HepG2 (cell line): ENCODE measurements around the gene CEP164. TPM values are rescaled to one million over a fixed set of nuclear protein-coding genes. Genes with fewer than 3 reads are reported as not detected.
A peak's percentile ranks its signal among the peaks of the same experiment; 100 is the strongest.

Experiments
- ETV6 ChIP-seq: sonication (generic); formaldehyde crosslinking; conservative IDR thresholded peaks from 2 replicates; pipeline ENCODE4 v1.4.0; 2020; ENCODE audit warnings: missing genetic modification reagents
- HHEX ChIP-seq: IDR thresholded peaks from 2 replicates; pipeline ENCODE4 v1.6.1; 2016; ENCODE audit warnings: control low read depth
- HNF4G ChIP-seq, 2 experiments: sonication (generic) in 1 of 2; formaldehyde crosslinking in 1 of 2; IDR thresholded peaks; 2 replicates each; pipeline versions ENCODE4 v1.4.0 to v1.6.1; 2011 to 2020; ENCODE audit warnings: borderline replicate concordance in 2 of 2, low read depth in 2 of 2, mild to moderate bottlenecking in 2 of 2, low read length in 1 of 2, missing genetic modification reagents in 1 of 2, moderate library complexity in 1 of 2
- NR1H2 ChIP-seq: sonication (generic); formaldehyde crosslinking; IDR thresholded peaks from 2 replicates; pipeline ENCODE4 v1.8.1; 2022; ENCODE audit warnings: low read depth, missing genetic modification reagents, borderline replicate concordance
- NR2F6 ChIP-seq, 2 experiments: IDR thresholded peaks; 2 replicates each; pipeline ENCODE4 v1.6.1; 2016; ENCODE audit warnings: antibody characterized with exemption in 1 of 2, mild to moderate bottlenecking in 1 of 2
- RARG ChIP-seq: sonication (generic); formaldehyde crosslinking; IDR thresholded peaks from 2 replicates; pipeline ENCODE4 v1.4.0; 2020; ENCODE audit warnings: low read depth, mild to moderate bottlenecking, missing genetic modification reagents
- RCOR2 ChIP-seq: IDR thresholded peaks from 2 replicates; pipeline ENCODE4 v1.6.1; 2016; ENCODE audit warnings: missing biosample characterization, missing genetic modification reagents
- SRF ChIP-seq: IDR thresholded peaks from 2 replicates; pipeline ENCODE4 v1.6.1; 2011; ENCODE audit warnings: mild to moderate bottlenecking, low read depth, low read length, moderate library complexity
- ZFP41 ChIP-seq: sonication (generic); formaldehyde crosslinking; IDR thresholded peaks from 2 replicates; pipeline ENCODE4 v1.4.0; 2020; ENCODE audit warnings: mild to moderate bottlenecking, missing genetic modification reagents, borderline replicate concordance
- ZMAT3 ChIP-seq: sonication (generic); formaldehyde crosslinking; conservative IDR thresholded peaks from 2 replicates; pipeline ENCODE4 v1.7.0; 2021; ENCODE audit warnings: missing genetic modification reagents
- ZNF234 ChIP-seq: sonication (generic); formaldehyde crosslinking; conservative IDR thresholded peaks from 2 replicates; pipeline ENCODE4 v1.5.1; 2020; ENCODE audit warnings: mild to moderate bottlenecking, missing genetic modification reagents
- ZNF3 ChIP-seq: IDR thresholded peaks from 2 replicates; pipeline ENCODE4 v1.7.0; 2017; ENCODE audit warnings: inconsistent platforms
- ZNF558 ChIP-seq: sonication (generic); formaldehyde crosslinking; IDR thresholded peaks from 2 replicates; pipeline ENCODE4 v1.9.0; 2022; ENCODE audit warnings: mild to moderate bottlenecking, missing genetic modification reagents, borderline replicate concordance
- ZNF615 ChIP-seq: sonication (generic); formaldehyde crosslinking; IDR thresholded peaks from 2 replicates; pipeline ENCODE4 v1.5.0; 2020; ENCODE audit warnings: mild to moderate bottlenecking, missing genetic modification reagents, borderline replicate concordance
- ZNF616 ChIP-seq: sonication (generic); formaldehyde crosslinking; IDR thresholded peaks from 2 replicates; pipeline ENCODE4 v1.5.0; 2020; ENCODE audit warnings: low read depth, mild to moderate bottlenecking, missing genetic modification reagents
- ZNF883 ChIP-seq: sonication (generic); formaldehyde crosslinking; IDR thresholded peaks from 2 replicates; pipeline ENCODE4 v1.5.1; 2020; ENCODE audit warnings: mild to moderate bottlenecking, missing genetic modification reagents; ENCODE audit errors: not compliant biosample characterization
- polyA plus RNA-seq, 8 experiments: library from polyadenylated mRNA; depleted of rRNA in 3 of 8; stranded (reverse) in 7 of 8; unstranded in 1 of 8; fragments of >200 nt; fragmentation: Illumina TruSeq in 4 of 8; extraction: Trizol in 4 of 8; gene quantifications; 2 replicates each; pipeline versions ENCODE4 v1.2.1 to v1.2.3, GENCODE V29; 2011 to 2016; ENCODE audit warnings: low read depth in 4 of 8, missing spikeins in 1 of 8, mixed read lengths in 1 of 8; ENCODE audit not compliant: insufficient read depth in 1 of 8
- total RNA-seq, 5 experiments: library from RNA; depleted of rRNA; stranded (reverse); fragments of >200 nt; fragmentation: Illumina TruSeq; extraction: Trizol; gene quantifications; 2 replicates each; pipeline ENCODE4 v1.2.3, GENCODE V29; 2016; ENCODE audit warnings: low read depth in 1 of 5
- TF ChIP-seq, protein P1 (sequence below): sonication (generic); formaldehyde crosslinking; conservative IDR thresholded peaks from 2 replicates; pipeline ENCODE4 v1.8.0; 2022; ENCODE audit warnings: mild to moderate bottlenecking, moderate library complexity, missing genetic modification reagents
- TF ChIP-seq, protein P2 (sequence below): IDR thresholded peaks from 2 replicates; pipeline ENCODE4 v1.6.1; 2016; ENCODE audit warnings: low read depth, missing genetic modification reagents, missing compliant biosample characterization
- TF ChIP-seq, protein P3 (sequence below): sonication (generic); formaldehyde crosslinking; IDR thresholded peaks from 2 replicates; pipeline ENCODE4 v1.4.0; 2020; ENCODE audit warnings: missing genetic modification reagents; ENCODE audit errors: not compliant biosample characterization
- TF ChIP-seq, protein P4 (sequence below): sonication (generic); formaldehyde crosslinking; IDR thresholded peaks from 2 replicates; pipeline ENCODE4 v1.8.0; 2022; ENCODE audit warnings: missing genetic modification reagents, mild to moderate bottlenecking, borderline replicate concordance

Gene CEP164
- total and polyA plus RNA-seq, 2 of the 13 experiments (the other 11 are each of a cell fraction or from before 2014, with no cell fraction given): 11.4 to 15.2 TPM

DNA sequence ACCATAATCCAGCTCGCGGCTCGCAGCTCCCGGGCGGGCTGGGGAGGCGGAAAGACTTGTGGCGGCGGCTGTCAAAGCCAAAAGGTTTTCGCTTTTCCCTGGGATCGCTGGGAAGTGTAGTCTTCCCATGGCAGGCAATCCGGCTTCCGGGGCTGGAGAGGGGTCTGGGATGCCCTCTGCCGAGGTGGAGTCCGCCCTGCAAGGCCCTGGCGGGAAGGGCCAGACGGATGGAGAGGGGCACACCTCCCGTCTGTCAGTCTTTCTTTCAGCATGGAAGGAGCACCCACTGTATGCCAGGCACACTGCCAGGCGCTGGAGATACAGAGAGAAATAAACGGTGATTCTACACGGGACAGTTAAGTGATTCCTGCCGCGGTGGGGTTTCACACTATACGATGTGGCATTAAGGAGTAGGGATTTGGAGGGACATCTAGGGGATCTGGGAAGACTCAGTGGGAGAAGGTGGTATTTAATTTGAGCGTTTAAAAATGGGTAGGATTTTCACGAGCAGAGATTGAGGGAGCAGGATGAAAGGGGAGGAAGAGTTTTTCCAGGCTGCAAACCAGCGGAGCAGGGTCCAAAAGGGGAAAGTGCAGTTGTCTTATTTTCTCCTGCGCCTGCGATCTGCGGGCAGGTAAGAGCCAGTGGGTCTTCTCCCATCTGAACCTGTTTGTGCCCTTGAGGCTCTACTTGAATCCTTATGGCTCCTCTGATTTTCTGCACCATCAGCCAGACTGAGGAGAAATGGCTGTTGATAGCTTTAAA lies 11.3 kb upstream of the CEP164 start, which contains the start of gene BACE1 (continued):
- peak; percentile 49; the same call in 1 of the 2 replicates for TF ChIP-seq ZMAT3 (CRISPR knock-in tag)
- TF ChIP-seq, protein P1, sequence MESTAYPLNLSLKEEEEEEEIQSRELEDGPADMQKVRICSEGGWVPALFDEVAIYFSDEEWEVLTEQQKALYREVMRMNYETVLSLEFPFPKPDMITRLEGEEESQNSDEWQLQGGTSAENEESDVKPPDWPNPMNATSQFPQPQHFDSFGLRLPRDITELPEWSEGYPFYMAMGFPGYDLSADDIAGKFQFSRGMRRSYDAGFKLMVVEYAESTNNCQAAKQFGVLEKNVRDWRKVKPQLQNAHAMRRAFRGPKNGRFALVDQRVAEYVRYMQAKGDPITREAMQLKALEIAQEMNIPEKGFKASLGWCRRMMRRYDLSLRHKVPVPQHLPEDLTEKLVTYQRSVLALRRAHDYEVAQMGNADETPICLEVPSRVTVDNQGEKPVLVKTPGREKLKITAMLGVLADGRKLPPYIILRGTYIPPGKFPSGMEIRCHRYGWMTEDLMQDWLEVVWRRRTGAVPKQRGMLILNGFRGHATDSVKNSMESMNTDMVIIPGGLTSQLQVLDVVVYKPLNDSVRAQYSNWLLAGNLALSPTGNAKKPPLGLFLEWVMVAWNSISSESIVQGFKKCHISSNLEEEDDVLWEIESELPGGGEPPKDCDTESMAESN (CRISPR knock-in tag): 0 out of 2 replicates have a peak, but pooled peaks have one; percentile 26
- no peak for TF ChIP-seq HHEX (CRISPR knock-in tag)
- TF ChIP-seq ZNF3: no peak
- no peak for TF ChIP-seq ZFP41 (CRISPR knock-in tag)
- TF ChIP-seq, protein P2, sequence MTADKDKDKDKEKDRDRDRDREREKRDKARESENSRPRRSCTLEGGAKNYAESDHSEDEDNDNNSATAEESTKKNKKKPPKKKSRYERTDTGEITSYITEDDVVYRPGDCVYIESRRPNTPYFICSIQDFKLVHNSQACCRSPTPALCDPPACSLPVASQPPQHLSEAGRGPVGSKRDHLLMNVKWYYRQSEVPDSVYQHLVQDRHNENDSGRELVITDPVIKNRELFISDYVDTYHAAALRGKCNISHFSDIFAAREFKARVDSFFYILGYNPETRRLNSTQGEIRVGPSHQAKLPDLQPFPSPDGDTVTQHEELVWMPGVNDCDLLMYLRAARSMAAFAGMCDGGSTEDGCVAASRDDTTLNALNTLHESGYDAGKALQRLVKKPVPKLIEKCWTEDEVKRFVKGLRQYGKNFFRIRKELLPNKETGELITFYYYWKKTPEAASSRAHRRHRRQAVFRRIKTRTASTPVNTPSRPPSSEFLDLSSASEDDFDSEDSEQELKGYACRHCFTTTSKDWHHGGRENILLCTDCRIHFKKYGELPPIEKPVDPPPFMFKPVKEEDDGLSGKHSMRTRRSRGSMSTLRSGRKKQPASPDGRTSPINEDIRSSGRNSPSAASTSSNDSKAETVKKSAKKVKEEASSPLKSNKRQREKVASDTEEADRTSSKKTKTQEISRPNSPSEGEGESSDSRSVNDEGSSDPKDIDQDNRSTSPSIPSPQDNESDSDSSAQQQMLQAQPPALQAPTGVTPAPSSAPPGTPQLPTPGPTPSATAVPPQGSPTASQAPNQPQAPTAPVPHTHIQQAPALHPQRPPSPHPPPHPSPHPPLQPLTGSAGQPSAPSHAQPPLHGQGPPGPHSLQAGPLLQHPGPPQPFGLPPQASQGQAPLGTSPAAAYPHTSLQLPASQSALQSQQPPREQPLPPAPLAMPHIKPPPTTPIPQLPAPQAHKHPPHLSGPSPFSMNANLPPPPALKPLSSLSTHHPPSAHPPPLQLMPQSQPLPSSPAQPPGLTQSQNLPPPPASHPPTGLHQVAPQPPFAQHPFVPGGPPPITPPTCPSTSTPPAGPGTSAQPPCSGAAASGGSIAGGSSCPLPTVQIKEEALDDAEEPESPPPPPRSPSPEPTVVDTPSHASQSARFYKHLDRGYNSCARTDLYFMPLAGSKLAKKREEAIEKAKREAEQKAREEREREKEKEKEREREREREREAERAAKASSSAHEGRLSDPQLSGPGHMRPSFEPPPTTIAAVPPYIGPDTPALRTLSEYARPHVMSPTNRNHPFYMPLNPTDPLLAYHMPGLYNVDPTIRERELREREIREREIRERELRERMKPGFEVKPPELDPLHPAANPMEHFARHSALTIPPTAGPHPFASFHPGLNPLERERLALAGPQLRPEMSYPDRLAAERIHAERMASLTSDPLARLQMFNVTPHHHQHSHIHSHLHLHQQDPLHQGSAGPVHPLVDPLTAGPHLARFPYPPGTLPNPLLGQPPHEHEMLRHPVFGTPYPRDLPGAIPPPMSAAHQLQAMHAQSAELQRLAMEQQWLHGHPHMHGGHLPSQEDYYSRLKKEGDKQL (CRISPR knock-in tag): no peak
- no peak for TF ChIP-seq ETV6 (CRISPR knock-in tag)
- no peak for TF ChIP-seq RCOR2 (CRISPR knock-in tag)
- no peak for TF ChIP-seq ZNF558 (CRISPR knock-in tag)
- no peak for TF ChIP-seq ZNF615
- TF ChIP-seq, protein P3, sequence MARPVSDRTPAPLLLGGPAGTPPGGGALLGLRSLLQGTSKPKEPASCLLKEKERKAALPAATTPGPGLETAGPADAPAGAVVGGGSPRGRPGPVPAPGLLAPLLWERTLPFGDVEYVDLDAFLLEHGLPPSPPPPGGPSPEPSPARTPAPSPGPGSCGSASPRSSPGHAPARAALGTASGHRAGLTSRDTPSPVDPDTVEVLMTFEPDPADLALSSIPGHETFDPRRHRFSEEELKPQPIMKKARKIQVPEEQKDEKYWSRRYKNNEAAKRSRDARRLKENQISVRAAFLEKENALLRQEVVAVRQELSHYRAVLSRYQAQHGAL (CRISPR knock-in tag): no peak
- TF ChIP-seq, protein P4, sequence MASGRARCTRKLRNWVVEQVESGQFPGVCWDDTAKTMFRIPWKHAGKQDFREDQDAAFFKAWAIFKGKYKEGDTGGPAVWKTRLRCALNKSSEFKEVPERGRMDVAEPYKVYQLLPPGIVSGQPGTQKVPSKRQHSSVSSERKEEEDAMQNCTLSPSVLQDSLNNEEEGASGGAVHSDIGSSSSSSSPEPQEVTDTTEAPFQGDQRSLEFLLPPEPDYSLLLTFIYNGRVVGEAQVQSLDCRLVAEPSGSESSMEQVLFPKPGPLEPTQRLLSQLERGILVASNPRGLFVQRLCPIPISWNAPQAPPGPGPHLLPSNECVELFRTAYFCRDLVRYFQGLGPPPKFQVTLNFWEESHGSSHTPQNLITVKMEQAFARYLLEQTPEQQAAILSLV: no peak
- no peak for TF ChIP-seq NR1H2
- TF ChIP-seq ZNF616: peak; percentile 26; the same call in 1 of the 2 replicates
- no peak for TF ChIP-seq ZNF234 (CRISPR knock-in tag)
- TF ChIP-seq RARG: no peak
- TF ChIP-seq HNF4G (IDR thresholded peaks at IDR 0.05; ENCODE audit: borderline replicate concordance, low read depth, low read length): peak; percentile 33; the same call in 1 of the 2 replicates
- TF ChIP-seq HNF4G (CRISPR knock-in tag; IDR thresholded peaks at IDR 0.05; ENCODE audit: borderline replicate concordance, low read depth): no peak
- TF ChIP-seq SRF: no peak
- TF ChIP-seq NR2F6 (IDR thresholded peaks at IDR 0.05): no peak
- peak; percentile 38; the same call in 1 of the 2 replicates for TF ChIP-seq NR2F6 (CRISPR knock-in tag; IDR thresholded peaks at IDR 0.05)
- TF ChIP-seq ZNF883: no peak
